SU-DHL-6 (cell line): Measurements from ENCODE around the gene MPZL1.

Experiments used
- EZH2phosphoT487 ChIP-seq: fragments of 200-600 bp; sonication (generic), shearing (Covaris generic); conservative IDR thresholded peaks from 2 replicates; pipeline ENCODE4 v1.6.1; 2018; ENCODE audit warnings: mild to moderate bottlenecking, antibody characterized with exemption, low read length, moderate library complexity, mixed read lengths
- TF ChIP-seq, protein P1 (sequence below): fragments of 200-600 bp; sonication (generic); IDR thresholded peaks from one replicate; pipeline ENCODE4 v1.5.1; 2017; ENCODE audit warnings: antibody characterized with exemption, mild to moderate bottlenecking, low read length, moderate library complexity; ENCODE audit not compliant: insufficient read depth, poor library complexity, severe bottlenecking

DNA sequence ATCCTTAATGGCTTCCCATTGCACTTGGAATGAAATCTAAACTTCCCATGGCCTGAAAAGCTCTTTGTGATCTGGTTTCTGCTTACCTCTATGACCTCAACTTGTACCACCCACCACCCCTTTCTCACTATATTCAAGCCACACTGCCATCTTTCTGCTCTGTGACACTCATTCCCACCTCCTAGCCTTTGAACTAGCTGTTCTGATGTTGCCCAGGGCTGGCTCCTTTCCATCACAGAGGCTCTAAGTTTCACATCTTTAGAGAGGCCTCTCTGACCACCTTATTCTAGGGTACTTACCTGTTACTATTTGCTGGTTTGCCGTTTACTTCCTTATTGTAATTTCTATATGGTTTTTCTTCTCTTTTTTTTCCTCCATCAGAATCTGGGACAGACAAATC is 4.2 kb downstream of the MPZL1 start:
- TF ChIP-seq, protein P1, sequence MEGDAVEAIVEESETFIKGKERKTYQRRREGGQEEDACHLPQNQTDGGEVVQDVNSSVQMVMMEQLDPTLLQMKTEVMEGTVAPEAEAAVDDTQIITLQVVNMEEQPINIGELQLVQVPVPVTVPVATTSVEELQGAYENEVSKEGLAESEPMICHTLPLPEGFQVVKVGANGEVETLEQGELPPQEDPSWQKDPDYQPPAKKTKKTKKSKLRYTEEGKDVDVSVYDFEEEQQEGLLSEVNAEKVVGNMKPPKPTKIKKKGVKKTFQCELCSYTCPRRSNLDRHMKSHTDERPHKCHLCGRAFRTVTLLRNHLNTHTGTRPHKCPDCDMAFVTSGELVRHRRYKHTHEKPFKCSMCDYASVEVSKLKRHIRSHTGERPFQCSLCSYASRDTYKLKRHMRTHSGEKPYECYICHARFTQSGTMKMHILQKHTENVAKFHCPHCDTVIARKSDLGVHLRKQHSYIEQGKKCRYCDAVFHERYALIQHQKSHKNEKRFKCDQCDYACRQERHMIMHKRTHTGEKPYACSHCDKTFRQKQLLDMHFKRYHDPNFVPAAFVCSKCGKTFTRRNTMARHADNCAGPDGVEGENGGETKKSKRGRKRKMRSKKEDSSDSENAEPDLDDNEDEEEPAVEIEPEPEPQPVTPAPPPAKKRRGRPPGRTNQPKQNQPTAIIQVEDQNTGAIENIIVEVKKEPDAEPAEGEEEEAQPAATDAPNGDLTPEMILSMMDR = no peak
- TF ChIP-seq EZH2phosphoT487 = no peak
